ENCODE data around the gene ARHGEF26.

The ARHGEF26 gene

DNA sequence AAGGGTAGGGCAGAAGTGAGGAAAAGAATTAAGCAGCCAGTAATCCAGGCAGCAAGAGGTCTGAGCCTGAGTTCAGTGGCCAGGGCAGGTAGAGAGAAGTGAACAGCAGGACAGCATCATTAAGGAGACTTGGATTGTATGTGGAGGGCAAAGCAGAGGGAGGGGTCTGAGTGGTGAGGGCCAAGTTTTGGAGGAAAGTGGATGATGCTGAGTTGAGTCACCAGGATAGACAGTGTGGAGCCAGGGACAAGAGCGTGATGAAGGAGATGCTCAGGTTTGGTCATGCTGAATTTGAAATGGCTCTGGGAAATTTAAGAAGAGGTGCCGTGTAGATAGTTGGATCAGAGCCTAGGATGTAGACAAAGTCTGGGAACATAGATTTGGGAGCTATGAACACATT, 93.1 kb downstream of the ARHGEF26 start:
- no peak for DNase-seq

DNA sequence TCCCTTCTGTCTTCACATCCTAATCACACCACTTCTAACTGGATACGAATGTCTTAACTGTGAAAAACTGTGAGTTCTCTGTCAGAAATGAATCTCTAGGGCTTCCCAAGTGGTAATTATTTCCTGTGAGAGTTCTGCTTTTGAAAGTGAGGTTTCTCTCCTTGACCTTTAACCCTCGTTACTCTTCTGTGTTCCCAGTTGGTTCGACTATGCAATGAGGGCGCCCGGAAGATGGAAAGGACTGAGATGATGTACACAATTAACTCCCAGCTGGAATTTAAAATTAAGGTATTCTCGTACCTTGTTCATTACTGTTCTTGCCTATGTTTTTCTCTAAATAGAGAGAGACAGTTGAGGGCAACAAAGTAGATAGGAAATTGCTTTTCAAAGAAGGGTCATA, 96.5 kb downstream of the ARHGEF26 start:
- no peak for DNase-seq

DNA sequence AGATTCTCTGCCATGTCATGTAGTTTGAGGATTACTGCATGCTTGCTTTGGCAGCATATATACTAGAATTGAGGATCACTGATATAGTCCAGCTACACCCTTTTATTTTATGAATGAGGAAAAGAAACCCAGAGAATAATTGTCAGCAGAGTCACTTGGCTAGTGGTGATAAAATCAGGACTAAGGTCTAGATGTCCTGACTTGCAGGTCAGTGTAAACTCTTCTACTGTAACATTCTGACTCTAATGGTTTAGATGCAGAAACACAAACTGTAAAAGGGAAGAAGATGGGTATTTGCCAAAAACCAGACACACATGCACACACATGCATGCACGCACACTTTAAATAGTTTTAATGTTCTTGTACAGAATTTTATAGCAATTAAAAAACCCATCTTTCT, 97.5 kb downstream of the ARHGEF26 start:
- DNase-seq, result no peak

DNA sequence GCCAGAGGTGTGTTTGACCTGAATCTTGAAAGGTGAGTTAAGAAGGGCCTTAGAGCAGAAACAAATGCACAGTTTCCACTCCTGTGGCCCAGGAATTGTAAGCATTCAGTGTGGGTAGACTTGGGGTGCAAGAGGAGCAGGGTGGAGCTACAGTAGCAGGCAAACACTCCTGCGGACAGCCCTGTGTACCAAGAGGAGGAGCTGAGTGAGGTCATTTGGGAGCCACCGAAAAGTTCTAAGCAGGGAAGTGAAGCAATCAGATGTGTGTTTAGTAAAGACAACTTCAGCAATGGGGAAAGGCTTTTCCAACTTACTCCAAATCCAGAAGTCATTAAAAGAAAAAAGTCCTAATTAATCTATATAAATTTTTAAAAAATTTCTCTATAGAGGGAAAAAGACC, 99.3 kb downstream of the ARHGEF26 start:
- no peak for DNase-seq

DNA sequence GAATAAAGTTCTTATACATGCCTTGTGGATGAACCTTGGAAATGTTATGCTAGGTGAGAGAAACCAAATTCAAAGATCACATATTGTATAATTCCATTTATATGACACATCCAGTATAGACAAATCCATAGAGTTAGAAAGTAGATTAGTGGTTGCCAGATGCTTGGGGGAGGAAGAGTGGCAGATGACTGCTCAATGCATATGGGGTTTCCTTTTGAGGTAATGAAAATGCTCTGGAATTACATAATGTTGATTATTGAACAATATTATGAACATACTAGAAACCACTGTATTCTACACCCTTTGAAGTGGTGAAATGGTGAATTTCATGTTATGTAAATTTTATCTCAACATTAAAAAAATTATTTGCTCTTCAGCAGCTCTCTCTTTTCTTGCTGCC, 102.3 kb downstream of the ARHGEF26 start:
- no peak for DNase-seq

DNA sequence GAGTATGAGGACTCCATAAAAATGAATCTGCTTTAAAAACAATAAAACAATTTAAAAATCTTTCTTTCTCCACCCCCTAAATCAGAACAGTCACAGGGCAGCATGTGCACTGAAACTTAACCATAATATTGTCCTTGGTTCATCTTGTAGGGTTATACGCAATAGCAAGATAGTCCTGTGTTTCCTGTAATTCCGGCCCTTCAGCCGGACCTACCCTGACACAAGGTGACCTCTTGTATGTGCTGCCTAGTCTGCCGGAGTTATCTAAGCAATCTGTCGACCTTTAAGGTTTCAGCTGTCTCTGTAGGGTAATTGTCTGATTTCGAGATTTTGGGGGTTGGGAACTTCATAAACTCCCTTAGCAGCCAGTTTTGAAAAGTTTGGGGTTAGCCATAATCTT, 103.2 kb downstream of the ARHGEF26 start:
- DNase-seq, result no peak

DNA sequence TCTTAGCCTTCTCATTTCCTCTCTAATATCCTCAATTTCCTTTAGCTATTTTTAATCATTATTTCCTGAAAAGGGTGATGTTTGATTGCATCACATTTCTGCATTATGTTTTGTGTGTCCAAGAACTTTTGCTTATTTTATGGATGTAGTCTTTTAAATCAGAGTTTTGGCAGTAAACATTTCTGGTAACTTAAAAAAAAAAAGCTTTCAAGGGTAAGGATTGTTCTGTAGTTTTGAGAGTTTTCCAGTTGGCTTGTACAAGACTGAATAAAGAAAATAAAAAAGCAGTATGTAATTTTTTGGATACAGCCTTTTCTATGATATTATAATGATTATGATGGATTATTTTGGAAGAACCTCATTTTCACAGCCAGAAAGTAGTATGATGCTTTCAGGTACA, 103.7 kb downstream of the ARHGEF26 start:
- no peak for DNase-seq

DNA sequence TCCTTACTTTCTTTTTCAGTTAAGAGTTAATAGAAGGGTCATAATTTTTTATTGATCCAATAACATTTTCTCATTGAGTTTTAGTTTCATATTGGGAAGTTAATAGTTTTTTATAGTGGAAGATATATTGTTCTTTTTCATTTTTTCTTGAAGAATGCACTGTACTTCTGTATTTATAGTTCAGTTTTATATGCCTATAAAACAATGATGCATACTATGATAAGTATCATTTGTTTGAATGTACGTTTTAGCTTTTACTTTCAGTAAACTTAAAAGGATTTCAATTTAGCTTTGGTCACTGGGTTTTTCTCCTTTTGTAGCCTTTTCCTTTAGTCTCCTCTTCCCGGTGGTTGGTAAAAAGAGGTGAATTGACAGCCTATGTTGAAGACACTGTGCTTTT, 104.3 kb downstream of the ARHGEF26 start:
- DNase-seq, result no peak

DNA sequence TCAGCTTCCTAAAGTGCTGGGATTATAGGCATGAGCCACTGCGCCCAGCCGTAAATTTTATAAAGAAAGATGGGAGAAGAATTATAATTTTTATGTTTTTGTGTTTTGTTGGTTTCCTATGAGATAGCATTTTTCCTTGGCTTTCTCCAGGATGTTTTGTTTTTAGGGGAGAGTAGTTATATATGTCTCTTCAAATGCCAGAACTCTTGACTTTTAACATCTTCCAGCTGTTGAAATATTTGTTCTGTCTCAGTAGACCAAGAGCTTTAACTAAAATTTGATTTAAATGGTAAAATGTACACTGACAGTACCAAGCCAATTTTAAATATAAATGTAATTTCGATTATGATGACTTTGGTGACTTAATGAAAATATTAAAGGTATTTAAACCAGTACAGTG, 106.3 kb downstream of the ARHGEF26 start:
- DNase-seq, result no peak

DNA sequence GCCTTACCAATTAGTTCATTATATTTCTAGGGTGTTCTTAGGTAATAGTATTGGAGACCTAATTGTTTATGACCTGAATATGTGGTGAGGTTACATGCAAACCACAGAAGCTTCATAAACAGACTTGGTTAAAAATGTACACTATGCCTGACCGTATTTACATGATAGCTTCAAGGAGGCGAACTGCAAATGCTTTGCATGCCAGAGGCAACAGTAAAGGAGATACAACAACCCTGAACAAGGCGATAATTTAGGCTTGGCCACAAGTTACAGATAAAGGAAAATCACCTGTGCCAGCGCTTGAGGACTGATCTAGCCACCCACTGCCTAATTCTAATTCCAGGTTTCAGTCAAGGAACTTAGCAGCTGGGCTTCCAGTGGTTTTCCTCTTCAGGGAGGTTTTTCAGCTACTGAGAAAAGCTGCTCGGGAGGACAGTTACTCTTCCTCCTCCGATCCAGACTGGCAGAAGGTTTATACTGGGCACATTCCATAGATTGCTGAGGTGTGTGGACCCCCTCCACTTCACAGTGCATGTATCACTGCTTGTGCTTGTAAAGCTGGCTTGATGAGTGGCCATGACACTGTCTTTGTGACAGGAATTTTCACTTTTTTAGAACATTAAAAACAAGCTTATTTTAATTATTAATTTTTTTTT, 107.5 kb downstream of the ARHGEF26 start:
- DNase-seq, result no peak

DNA sequence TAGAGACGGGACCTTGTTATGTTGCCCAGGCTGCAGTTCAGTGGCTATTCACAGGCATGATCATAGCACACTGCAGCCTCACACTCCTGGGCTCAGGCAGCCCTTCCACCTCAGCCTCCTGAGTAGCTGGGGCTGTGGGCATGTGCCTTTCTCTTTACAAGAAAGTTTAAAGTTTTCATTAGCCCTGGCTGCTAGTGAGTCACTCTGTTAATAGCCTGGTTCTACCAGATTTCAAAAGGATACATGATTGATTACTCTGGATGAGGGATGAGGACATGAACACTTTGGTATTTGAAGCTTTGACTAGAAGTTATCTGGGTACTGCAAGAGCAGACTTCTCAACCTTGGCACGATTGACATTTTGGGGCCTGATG, 108.0 kb downstream of the ARHGEF26 start:
- no peak for DNase-seq

DNA sequence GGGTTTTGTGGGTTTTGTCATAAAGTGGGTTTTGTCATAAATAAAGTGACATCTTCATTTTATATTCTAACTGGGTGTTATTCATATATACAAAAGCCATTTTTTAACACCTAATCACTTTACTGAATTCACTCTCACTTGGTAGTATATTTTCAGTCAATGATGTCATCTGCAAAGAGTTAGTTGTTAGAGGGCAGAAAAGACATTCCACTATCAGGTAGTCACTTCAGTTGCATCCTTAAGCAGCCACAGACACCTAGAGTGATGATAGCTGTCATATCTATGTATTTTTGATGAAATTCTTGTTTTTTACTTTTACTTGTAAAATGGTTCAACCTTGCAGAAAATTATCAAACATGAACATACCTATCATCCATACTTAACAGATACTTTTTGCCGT, 114.1 kb downstream of the ARHGEF26 start:
- no peak for DNase-seq

DNA sequence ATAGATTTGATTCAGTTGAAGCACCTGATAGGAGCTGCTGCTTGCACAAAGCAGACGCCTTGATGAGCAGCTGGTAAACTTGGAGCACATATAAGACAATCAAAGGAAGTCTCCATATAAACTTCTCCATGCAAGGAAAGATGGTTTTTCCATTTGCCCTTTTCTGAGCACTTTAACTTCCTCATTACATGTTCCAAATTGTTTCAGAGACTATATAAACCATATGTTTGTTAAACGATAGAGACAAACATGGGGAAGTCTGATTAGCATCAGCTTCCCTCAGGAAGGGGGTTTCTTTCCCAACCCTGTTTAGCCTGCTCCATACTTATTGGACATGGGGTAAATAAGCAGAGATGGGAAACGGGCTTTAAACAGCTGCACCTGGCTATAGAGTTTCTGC, 115.1 kb downstream of the ARHGEF26 start:
- DNase-seq, result no peak

DNA sequence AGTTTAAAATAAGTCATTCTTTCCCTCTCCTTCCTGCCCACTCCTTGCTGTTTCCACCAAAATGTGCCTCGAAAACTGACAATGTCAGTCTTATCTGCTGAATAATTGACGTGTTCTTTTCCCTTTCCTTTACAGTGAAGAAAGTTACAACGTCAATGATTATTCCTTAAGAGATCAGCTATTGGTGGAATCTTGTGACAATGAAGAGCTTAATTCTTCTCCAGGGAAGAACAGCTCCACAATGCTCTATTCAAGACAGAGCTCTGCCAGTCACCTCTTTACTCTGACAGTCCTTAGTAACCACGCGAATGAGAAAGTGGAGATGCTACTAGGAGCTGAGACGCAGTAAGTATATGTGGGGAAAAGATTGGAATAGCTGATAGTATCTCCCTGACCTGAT, 119.0 kb downstream of the ARHGEF26 start:
- DNase-seq, result no peak

DNA sequence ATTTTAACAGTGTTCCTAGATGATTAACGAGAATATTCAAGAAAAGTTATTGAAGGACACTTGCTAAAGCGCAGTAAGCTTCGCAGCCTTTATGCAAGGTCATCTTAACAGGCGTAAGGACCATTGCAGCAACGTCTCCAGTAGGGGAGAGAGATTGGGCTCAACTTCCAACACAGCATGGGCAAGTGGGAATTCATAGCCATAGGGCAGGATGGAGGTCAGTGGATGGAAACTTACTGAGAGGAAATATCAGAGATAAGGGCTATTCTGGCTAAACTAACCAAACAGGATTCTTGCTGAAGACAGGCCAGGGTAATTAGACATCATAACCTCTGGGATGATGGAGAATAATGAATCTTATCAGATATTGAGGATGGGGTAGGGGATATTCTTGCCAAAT, 120.3 kb downstream of the ARHGEF26 start:
- no peak for DNase-seq

DNA sequence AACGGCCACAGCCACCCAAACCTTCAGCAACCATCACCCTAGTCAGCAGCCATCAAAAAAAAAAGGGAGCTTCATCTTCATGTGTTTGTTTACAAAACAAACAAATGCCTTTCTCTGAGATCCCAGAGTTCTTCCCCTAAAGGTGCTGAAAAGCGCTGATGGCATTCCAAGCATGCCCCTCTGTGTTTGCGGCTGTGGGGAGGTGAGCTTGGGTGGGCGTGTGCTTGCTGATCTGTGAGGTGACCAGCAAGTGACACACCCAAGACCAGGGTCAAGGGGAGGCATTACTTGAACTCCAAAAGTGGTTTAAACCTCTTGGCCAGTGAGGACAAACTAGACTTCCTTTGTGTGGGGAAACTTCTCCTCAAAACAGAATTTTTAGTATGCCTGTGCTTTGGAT, 121.6 kb downstream of the ARHGEF26 start:
- no peak for DNase-seq

DNA sequence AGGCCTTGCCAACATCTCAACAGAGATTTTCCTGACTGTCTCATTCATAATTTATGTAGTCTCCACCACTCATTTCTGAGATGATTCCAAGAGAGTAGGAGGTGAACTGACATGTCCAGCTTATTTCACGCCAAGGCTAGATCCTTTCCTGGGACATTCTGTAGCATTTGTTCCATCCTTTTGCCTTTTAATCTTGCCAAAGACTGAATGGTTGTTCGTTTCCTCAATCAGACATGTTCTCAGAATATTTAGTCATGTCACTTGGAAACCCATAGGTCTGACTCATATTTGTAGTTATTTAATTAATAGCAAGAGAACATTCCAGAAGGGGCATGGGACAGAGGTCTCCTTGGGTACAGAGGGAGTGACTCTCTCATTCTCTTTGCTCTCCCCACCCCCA, 122.2 kb downstream of the ARHGEF26 start:
- DNase-seq, result no peak

DNA sequence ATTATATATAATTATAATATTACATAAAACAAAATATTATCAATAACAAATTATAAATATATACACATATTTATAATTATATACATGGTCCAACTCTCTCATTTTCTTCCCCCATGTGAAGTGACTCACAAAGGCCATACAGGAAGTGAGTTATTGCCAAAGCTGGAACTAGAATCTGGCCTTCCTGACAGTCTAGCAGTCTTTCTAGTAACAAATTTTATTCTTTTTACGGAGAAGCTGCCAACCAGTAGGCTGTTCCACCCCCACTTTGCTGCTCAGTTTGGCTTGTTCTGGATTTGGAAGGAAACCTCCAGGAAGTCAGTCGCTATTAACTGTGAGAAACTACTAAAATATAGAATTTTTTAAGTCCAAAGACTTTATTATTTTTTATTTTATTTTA, 123.5 kb downstream of the ARHGEF26 start:
- DNase-seq, result no peak

DNA sequence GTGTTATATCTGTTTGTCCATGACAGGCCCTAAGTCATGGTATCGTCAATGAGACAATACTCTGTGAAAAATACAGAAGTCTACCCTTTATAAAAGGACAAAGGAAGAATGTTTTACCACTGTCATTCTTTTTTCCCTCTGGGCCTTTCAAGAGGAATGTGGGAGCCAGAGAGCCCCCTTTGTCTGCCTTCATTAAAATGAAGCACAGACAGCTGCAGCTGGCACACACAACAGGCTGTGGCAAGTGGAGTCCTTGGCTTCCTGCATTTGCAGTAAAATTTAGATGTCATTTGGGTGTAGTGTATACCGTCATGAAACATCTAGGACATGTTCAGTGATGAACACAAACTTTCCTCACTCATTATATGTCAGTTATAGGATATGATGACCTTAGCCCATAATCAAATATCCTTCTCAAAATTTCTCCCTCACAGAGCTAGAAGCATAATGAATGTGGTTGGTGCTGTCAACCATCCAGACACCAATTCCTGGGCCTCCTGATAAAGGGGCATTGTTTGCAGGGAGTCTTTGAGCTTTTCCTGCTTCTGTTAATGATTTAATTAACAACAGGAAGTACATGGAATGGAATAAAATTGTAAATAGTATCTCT, 126.7 kb downstream of the ARHGEF26 start:
- DNase-seq, result no peak

DNA sequence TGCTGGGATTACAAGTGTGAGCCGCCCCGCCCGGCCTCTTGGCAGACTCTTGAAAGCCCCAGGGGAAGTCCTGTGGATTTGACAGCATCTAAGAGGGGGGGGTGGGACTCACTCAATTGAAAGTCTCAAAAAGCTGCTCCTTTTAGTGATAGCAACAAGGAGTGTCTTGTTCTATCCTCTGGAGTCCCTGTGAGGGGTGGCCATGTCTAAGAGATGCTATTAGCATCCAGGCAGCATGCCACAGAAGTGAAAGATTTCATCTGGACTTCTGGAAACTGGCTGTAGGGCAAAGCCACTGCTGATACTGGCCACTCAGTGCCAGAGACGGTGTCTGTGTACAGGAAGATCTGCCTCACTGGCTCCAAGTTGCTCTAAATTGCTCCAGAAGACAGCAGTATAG, 129.1 kb downstream of the ARHGEF26 start:
- no peak for DNase-seq

DNA sequence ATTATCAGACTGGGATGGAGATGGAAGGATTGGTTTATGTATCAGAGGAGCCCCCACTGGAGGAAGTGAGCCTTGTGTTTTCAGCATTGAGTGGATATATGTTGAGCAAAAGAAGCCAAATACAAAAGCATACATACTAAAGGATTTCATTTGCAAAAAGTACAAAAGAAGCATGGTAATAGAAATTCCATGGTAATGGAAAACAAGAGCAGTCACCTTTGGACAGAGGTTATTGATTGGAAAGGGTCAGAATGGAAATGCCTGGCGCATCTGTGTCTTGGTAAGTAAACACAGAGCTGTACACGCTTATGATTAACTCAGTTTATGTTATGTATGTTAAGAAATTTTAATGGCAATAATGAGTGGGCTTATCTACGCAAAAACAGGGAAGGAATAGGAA, 130.4 kb downstream of the ARHGEF26 start:
- no peak for DNase-seq

DNA sequence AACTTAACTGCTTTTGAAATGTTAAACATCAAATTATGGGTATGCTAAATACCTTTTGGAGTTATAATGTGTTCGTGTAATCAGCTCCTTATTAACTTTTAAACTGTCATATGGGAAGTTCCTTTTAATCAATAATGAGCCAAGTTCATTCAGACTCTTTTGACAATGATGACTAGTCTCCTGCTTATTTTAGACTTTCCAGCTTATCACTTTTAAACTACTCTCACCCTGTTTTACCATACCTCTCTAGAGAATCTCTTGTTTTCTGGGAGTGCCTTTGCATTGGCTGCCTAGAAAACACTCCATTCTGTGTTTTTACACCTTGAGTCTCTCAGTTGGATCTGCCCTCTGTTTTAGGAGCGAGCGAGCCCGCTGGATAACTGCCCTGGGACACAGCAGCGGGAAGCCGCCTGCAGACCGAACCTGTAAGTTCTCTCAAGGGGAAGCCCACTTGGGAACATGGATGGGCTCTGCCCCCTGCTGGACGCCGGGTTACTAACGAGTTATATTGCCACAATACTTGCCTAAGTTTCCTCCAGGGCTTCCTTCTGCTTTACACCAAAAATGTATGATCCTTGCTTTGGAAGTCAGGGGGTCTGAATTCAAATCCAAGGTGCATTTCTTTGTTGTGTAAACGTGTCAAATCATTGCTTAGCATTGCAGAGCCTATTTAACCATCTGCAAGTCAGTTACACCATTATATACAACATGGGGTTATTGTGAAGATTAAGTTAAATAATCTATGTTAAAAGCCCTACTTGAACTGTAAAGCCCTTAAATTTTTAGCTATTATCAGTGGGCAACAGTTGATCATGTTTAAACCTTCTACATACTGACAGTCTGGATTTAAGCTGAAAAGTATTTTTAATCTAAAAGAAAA, 131.8 kb downstream of the ARHGEF26 start:
- DNase-seq, result peak; percentile 50

DNA sequence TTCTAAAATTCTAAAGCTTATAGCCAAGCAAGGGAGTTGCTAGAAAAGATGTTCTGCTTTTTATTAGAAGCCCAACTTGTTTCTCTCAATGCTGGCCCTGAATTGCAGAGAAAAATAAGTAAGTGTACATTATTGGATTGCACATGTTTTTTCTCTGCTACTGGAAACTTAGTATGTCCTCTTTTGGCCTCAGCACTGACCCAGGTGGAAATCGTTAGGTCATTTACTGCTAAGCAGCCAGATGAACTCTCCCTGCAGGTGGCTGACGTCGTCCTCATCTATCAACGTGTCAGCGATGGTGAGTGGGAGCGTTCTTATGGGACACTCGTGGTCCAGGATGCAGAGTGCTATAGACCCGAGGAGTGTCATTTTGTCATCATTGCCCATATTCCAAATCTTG, 133.3 kb downstream of the ARHGEF26 start:
- DNase-seq, result no peak

DNA sequence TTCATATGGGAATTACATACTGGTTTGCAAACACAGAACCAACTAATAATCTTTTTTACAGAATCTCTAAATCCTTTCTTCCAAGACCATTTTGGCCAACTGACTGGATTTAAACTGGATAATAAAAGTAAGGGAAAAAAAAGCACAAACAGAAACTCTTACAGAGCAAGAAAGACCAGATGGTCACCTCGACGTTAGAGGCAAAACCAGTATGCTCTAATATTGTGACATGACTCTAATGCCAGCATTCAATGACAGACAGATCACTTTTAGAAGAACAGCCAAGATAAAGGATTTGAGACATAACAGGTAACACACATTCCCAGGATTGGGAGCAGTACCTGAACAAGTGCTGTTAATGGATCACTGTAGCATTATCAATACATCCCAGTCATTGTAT, 152.2 kb downstream of the ARHGEF26 start:
- DNase-seq, result no peak
